Measurements from ENCODE around the gene MYO3B.

GRCh38 chr2:170409164-170409535 lies 231.2 kb downstream of the MYO3B start:
- TF ChIP-seq CTCF (optimal IDR thresholded peaks at IDR 0.05 in 1 of 3, IDR thresholded peaks at IDR 0.05 in 1 of 3, conservative IDR thresholded peaks at IDR 0.05 in 1 of 3; ENCODE audit: extremely low read depth in 1 of 3, insufficient read depth in 2 of 3, low read length in 3 of 3) (peak; percentile 63 to 77 (median 71)), EZH2 (IDR thresholded peaks at IDR 0.05; ENCODE audit: low read length) (no peak)
